Measurements from ENCODE around the gene BRD1.

DNA sequence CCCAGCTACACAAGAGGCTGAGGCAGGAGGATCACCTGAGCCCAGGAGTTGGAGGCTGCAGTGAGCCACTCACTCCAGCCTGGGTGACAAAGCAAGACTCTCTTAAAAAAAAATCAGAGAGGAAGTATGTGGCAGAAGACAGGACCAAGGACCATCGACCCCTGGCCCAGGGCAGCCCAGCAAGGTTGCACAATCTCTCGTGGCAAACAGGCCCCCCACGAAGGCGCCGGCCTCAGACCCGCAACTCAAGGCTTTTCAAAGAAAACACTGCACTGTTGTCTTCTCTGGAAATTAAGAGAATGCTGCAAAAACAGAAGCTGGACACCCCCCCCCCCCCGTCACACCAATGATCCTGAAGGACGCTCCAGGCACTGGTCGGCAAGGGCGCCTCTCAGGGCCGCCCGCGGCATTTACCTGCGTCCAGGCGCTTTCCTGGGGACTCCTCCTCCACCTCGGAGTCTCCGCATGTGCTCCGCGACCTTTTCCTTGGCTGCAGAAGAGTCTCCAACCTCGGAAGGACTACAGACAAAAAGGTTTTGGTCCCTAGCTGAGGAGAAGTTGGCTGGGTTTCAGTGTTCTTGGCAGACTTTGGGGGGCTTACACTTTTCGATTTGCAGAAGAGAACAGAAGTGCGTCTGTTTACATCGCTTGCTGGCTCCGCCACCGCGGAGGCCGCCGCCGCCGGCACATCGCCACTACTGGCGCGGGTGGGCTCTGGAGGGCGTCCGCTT is 40.5 kb downstream of the BRD1 start:
- TF ChIP-seq POLR2A (IDR thresholded peaks at IDR 0.05; ENCODE audit: low read depth, low read length): no peak
- no peak for TF ChIP-seq POLR2AphosphoS5 (IDR thresholded peaks at IDR 0.05; ENCODE audit: low read depth, low read length)
- no peak for TF ChIP-seq TAF1 (IDR thresholded peaks at IDR 0.05; ENCODE audit: borderline replicate concordance, low read depth, low read length)

Data from GM12892 (cell line).